ENCODE measurements around the gene PRSS1.
"Not testable (repeated sequence)": the region's sequence is repeated elsewhere in the genome, so short reads cannot be mapped to it uniquely, and the experiment has no call there.

PRSS1 gene

DNA sequence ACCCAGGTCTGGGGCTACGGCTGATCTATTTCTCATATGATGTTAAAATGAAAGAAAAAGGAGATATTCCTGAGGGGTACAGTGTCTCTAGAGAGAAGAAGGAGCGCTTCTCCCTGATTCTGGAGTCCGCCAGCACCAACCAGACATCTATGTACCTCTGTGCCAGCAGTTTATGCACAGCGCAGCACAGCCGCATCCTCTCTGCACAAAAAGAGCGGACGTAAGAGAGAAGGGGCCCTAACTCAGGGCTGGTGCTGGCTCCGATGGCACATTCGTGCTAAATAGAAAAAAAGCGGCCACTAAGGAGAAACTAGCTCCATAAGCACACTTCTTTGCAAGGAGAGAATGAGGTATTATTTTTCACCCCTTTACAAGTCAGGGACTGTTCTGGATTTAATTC lies 28.3 kb upstream of the PRSS1 start:
- in situ Hi-C loops (cut with MboI; ENCODE audit: low sequenced_read_pairs), result no loop called here
- no peak for DNase-seq (ENCODE audit: low spot score in 2 of 2)
- Histone ChIP-seq H3K27me3 (ENCODE audit: low read depth) (no peaks in the 10 kb centered on the region), H3K36me3 (replicated peaks) (no peaks in the 10 kb centered on the region), H3K9me3 (no peaks in the 10 kb centered on the region), H3K4me3 (no peak overlapping the region), H3K4me1 (no peaks in the 10 kb centered on the region)

DNA sequence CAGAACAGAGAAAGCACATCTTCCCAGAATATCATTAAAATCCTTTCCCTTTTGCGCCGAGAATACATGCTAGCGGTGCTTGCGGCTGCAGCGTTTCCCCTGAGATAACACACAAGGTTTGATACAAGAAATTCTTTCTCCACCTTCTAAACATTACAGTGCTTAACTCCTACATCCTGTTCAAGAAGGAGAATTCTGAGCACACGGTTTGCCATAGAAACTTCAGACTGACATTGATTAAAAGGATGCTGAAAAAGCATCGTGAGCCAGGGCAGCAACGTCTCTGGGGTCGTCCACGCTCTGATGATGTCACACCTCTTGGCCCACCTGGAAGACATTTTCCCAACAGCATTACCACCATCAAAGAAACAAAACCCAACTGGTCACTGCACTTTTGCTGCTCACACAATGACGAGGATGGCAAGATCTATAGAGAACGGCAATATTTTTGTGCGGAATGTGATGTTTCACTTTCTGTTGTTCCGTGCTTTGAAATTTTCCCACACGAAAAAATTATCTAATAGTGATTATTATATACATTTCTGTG lies 27.0 kb upstream of the PRSS1 start:
- in situ Hi-C loops (cut with MboI; ENCODE audit: low sequenced_read_pairs), result no loop called here
- no peaks in the 10 kb centered on the region for H3K4me1 ChIP-seq
- H3K36me3 ChIP-seq (replicated peaks), result no peaks in the 10 kb centered on the region
- H3K9me3 ChIP-seq, result no peaks in the 10 kb centered on the region
- DNase-seq (ENCODE audit: low spot score in 2 of 2), result no peak
- no peak overlapping the region for H3K4me3 ChIP-seq
- no peaks in the 10 kb centered on the region for H3K27me3 ChIP-seq (ENCODE audit: low read depth)

DNA sequence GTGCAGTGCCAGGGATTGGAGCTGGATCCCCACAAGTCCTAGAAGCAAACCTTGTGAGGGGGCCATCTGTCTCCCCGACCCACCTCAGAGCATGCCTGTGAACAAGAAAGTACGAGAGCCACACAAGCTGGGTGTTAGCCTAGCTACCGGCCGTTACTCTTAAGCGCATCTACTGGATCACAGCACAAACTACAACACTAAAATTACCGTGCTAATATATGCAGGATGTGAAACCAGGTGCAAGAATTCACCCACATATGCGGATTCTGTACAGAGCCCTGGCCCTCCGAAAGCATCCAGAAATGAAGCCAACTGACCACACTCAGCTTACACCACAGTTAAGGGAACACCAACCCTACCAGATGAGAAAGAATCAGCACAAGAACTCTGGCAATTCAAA lies 16.0 kb upstream of the PRSS1 start:
- Histone ChIP-seq H3K36me3 (replicated peaks) (no peaks in the 10 kb centered on the region), H3K4me1 (peaks cover 5% of the 10 kb centered on the region; the same call in 1 of the 2 replicates), H3K4me3 (no peak overlapping the region), H3K9me3 (no peaks in the 10 kb centered on the region), H3K27me3 (ENCODE audit: low read depth) (0 out of 2 replicates have a peak, but pooled peaks cover 3% of the 10 kb centered on the region)
- no peak for DNase-seq (ENCODE audit: low spot score in 2 of 2)
- in situ Hi-C loops (cut with MboI; ENCODE audit: low sequenced_read_pairs), result no loop called here

DNA sequence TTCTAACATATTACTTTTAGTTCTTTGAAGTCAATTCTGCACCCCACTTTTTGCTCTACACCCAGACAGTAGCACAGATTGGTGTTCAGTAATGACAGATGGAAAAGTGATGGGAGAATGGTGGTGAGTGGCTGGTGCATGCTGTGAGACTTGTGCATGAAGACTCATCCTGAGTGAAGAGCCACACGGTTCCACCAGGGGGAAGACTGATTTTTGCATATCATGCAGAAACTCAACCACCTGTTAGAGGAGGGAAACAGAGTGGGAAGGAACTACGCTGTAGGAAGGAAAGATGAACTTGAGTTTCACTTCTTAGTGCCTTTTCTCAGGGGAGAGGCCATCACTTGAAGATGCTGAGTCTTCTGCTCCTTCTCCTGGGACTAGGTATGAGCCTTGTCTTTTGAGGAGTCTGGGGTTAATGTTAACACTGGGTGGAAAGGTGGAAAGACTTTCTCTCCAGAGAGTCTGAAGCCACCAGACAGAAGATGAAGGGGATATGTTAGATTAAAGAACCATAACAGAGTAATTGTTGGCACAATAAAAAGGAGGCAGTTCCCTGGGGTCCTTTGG lies 9.3 kb upstream of the PRSS1 start:
- Histone ChIP-seq H3K4me1 (peaks cover 3% of the 10 kb centered on the region; the same call in 1 of the 2 replicates), H3K9me3 (no peaks in the 10 kb centered on the region), H3K4me3 (no peak overlapping the region), H3K36me3 (replicated peaks) (no peaks in the 10 kb centered on the region), H3K27me3 (ENCODE audit: low read depth) (0 out of 2 replicates have a peak, but pooled peaks cover 3% of the 10 kb centered on the region)
- in situ Hi-C loops (cut with MboI; ENCODE audit: low sequenced_read_pairs), result no loop called here
- DNase-seq (ENCODE audit: low spot score in 2 of 2), result no peak

DNA sequence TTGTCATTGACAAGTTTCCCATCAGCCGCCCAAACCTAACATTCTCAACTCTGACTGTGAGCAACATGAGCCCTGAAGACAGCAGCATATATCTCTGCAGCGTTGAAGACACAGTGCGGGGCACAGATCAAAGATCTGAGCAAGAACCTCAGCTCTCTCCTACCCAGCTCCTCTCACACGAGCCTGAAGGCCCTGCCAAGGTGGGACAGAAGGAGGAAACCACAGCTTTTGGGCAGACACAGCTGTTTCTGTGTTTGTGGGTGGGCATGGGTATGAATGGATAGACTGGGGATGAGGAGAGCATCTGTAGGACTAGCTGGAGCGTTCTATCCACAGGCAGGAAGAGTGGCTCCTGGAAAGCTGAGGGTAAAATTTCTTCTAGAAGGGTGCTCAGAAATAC lies 8.5 kb upstream of the PRSS1 start:
- Histone ChIP-seq H3K4me1 (no peaks in the 10 kb centered on the region), H3K9me3 (no peaks in the 10 kb centered on the region), H3K4me3 (no peak overlapping the region), H3K36me3 (replicated peaks) (no peaks in the 10 kb centered on the region), H3K27me3 (ENCODE audit: low read depth) (0 out of 2 replicates have a peak, but pooled peaks cover 3% of the 10 kb centered on the region)
- no peak for DNase-seq (ENCODE audit: low spot score in 2 of 2)
- in situ Hi-C loops (cut with MboI; ENCODE audit: low sequenced_read_pairs), result no loop called here

DNA sequence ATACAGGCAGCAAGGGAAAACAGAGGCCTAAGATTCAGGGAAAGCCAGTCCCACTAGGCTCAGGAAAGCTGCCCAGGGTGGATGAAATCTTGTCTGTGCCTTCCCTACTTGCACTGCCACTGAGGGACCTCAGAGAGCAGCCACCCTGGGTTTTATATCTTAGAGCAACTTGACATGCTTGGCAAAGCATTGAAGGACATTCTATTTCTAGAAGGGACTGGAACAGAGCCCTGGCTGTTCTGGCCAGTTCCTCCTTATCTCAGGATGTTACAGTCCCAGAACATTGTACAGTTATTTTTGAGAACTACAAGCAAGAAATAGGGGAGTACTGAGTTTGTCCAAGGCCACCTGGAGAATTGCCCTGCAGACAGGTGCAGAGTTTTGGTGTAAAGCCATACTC lies 7.3 kb upstream of the PRSS1 start:
- H3K27me3 ChIP-seq (ENCODE audit: low read depth); DNase-seq (ENCODE audit: low spot score in 2 of 2); H3K9me3 ChIP-seq; H3K4me3 ChIP-seq; H3K4me1 ChIP-seq; H3K36me3 ChIP-seq (replicated peaks); in situ Hi-C loops (cut with MboI; ENCODE audit: low sequenced_read_pairs): not testable (repeated sequence)

DNA sequence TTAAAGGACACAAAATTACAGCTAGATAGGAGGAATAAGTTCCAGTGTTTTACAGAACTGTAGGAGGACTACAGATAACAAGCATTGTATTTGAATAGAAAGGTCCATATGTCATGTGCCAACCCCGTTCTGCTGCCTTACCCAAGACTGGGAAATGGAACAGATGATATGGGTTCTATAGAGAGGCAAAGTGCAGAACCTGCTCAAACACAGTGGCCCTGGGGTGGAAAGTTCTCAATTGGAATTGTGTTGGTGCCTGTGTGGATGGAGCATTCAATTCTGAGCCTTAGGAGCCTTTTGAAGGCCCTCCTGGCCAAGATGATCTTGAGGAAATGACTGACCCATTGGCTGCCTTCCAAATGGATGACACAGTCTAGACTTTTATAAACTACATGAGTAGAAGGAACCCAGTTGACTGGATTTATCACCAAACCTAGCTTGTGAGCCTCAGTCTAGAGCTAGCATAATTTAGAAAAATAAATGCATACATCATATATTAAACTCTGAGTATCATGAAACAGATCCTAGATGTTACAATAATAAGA lies 4.1 kb upstream of the PRSS1 start:
- DNase-seq (ENCODE audit: low spot score in 2 of 2), result no peak
- Histone ChIP-seq H3K4me1 (no peaks in the 10 kb centered on the region), H3K4me3 (no peak overlapping the region), H3K36me3 (replicated peaks) (no peaks in the 10 kb centered on the region), H3K27me3 (ENCODE audit: low read depth) (no peaks in the 10 kb centered on the region), H3K9me3 (no peaks in the 10 kb centered on the region)
- in situ Hi-C loops (cut with MboI; ENCODE audit: low sequenced_read_pairs), result no loop called here

DNA sequence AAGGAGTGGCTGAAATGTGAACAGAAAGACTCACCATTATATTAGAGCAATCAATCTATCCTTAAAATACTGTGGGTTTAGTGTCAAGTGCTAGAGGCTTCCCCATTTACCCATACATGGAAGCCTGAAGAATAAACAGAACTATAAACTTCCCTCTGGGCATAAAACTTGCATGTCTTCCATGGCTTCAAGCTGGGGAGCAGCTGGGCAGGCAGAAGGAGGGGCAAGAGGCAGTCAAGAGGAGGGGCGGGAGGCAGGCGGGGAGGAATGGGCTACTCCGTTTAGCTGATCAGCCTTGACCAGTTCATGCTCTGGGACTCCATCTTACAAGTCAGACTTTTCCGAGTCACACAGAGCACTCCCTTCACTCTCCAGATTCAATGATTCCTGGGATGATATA lies 3.5 kb upstream of the PRSS1 start:
- H3K27me3 ChIP-seq (ENCODE audit: low read depth), result no peaks in the 10 kb centered on the region
- no peaks in the 10 kb centered on the region for H3K36me3 ChIP-seq (replicated peaks)
- in situ Hi-C loops (cut with MboI; ENCODE audit: low sequenced_read_pairs), result no loop called here
- no peak overlapping the region for H3K4me3 ChIP-seq
- no peak for DNase-seq (ENCODE audit: low spot score in 2 of 2)
- H3K9me3 ChIP-seq, result no peaks in the 10 kb centered on the region
- H3K4me1 ChIP-seq, result no peaks in the 10 kb centered on the region

DNA sequence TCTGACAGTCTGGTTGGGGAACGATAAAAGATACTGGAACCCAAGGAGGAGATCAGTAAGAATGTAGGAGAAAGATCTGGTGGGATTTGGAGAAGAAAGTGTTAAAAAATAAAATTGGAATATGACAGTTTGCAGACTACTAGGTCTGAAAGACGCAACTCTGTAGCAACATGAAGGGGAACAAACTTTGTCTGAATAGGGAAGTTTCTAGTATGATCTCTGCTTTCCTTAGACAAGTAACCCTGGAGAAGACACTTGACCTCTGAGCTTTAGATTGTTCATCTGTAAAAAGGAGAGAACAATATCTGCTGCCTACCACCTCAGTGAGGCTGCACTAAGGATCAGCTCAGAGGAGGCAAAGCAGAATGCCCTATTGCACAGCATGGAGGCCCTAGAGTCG lies 3.0 kb upstream of the PRSS1 start:
- DNase-seq (ENCODE audit: low spot score in 2 of 2), result no peak
- no peak overlapping the region for H3K4me3 ChIP-seq
- no peaks in the 10 kb centered on the region for H3K4me1 ChIP-seq
- H3K27me3 ChIP-seq (ENCODE audit: low read depth), result no peaks in the 10 kb centered on the region
- no peaks in the 10 kb centered on the region for H3K9me3 ChIP-seq
- in situ Hi-C loops (cut with MboI; ENCODE audit: low sequenced_read_pairs), result no loop called here
- no peaks in the 10 kb centered on the region for H3K36me3 ChIP-seq (replicated peaks)

DNA sequence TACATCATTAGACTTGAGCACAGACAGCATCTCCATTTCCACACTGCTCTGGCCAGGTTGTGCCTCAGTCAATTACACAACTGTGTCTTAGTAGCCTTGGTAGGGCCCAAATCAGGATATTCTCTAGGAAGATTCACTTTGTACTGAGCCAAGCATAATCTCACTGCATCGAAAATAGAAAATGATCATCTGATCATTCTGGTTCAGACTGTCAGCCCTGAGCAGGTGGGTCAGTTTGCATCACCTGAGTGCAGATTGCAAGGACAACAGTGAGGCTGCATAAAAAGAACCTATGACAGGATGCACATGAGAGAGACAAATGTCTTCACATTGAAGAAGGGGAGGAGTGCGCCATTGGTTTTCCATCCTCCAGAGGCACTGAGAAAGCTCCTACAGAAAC lies 862 bp upstream of the PRSS1 start:
- H3K27me3 ChIP-seq (ENCODE audit: low read depth); H3K36me3 ChIP-seq (replicated peaks); H3K4me1 ChIP-seq; H3K4me3 ChIP-seq; in situ Hi-C loops (cut with MboI; ENCODE audit: low sequenced_read_pairs); H3K9me3 ChIP-seq; DNase-seq (ENCODE audit: low spot score in 2 of 2): not testable (repeated sequence)

DNA sequence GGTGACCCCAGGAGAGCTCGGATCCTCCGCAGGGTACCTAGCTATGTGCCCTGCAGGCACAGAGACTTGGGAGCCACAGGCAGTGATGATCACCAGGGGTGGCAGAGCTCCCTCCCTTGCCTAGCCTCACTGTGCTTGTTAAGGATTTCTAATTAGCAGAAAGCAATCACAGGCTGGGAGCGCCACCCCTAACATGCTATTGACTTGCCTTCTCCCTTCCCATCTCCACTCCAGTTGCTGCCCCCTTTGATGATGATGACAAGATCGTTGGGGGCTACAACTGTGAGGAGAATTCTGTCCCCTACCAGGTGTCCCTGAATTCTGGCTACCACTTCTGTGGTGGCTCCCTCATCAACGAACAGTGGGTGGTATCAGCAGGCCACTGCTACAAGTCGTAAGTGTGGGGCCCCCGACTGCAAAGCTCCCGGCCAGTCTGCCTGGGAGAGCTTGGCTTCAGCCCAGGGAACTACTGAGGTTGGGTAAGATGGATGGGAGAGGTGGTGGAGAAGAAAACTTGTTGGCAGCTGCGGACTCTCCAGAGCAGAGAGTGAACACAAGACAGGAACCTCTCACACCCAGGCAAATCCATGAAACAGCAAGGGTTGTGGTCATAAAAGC lies 1.2 kb downstream of the PRSS1 start:
- Histone ChIP-seq H3K9me3 (no peaks in the 10 kb centered on the region), H3K36me3 (replicated peaks) (no peaks in the 10 kb centered on the region), H3K4me1 (no peaks in the 10 kb centered on the region), H3K4me3 (no peak overlapping the region), H3K27me3 (ENCODE audit: low read depth) (no peaks in the 10 kb centered on the region)
- no peak for DNase-seq (ENCODE audit: low spot score in 2 of 2)
- in situ Hi-C loops (cut with MboI; ENCODE audit: low sequenced_read_pairs), result no loop called here

DNA sequence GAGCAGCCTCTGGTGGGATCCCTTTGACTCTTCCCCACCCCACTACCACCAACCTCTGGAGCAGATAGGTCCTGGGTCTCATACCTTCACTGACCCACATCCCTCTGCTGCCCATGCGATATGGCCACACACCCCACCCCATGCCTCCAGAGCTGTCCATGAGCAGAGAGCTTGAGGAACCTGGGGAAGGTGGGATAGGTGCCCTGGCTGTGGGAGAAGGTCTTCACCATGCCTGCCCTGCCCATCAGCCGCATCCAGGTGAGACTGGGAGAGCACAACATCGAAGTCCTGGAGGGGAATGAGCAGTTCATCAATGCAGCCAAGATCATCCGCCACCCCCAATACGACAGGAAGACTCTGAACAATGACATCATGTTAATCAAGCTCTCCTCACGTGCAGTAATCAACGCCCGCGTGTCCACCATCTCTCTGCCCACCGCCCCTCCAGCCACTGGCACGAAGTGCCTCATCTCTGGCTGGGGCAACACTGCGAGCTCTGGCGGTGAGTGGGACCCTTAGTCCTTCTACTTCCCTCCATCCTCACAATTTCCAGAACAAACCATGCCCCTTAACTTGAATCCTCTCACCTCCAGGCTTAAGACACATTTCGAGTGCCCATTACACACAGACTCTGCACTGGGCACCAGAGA lies 2.4 kb downstream of the PRSS1 start:
- H3K9me3 ChIP-seq; H3K27me3 ChIP-seq (ENCODE audit: low read depth); H3K36me3 ChIP-seq (replicated peaks); H3K4me1 ChIP-seq; DNase-seq (ENCODE audit: low spot score in 2 of 2); in situ Hi-C loops (cut with MboI; ENCODE audit: low sequenced_read_pairs); H3K4me3 ChIP-seq: not testable (repeated sequence)

DNA sequence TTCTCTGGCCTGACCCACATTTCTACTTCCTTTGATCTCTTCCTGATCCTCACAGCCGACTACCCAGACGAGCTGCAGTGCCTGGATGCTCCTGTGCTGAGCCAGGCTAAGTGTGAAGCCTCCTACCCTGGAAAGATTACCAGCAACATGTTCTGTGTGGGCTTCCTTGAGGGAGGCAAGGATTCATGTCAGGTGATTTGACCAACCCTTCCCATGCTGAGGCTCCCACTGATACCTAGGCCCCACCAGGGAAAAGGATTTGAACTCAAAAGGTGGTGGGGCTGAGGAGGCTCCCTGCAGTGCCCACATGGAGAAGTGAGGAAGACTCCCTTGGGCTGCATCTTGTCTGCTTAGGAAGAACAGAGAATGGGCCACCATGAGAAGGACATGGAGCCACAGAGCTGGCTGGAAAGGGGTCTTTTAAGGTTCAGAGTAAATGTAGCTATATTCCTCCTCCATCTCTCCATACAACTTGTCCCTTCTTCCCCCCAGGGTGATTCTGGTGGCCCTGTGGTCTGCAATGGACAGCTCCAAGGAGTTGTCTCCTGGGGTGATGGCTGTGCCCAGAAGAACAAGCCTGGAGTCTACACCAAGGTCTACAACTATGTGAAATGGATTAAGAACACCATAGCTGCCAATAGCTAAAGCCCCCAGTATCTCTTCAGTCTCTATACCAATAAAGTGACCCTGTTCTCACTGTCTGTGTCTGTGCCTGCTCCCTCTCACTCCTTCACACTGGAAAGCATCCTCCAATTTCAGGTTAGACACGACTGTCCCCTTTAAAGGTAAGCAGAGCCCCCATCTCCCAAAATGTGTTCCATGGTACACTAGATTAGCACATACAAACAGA lies 3.3 kb downstream of the PRSS1 start:
- in situ Hi-C loops (cut with MboI; ENCODE audit: low sequenced_read_pairs), result no loop called here
- no peak for DNase-seq (ENCODE audit: low spot score in 2 of 2)
- Histone ChIP-seq H3K4me1 (no peaks in the 10 kb centered on the region), H3K4me3 (no peak overlapping the region), H3K9me3 (no peaks in the 10 kb centered on the region), H3K36me3 (replicated peaks) (no peaks in the 10 kb centered on the region), H3K27me3 (ENCODE audit: low read depth) (no peaks in the 10 kb centered on the region)
